Measurements from ENCODE around the gene AIFM1.
A peak's percentile ranks its signal among the peaks of the same experiment; 100 is the strongest.

The AIFM1 gene

GRCh38 chrX:130145123-130145522 lies 20.5 kb downstream of the AIFM1 start:
- no peak overlapping the region for H3K4me3 ChIP-seq (ENCODE audit: low read length, poor library complexity, severe bottlenecking)
- H3K9ac ChIP-seq (ENCODE audit: low read depth, low read length, poor library complexity, severe bottlenecking) = no peak overlapping the region
- no peaks in the 10 kb centered on the region for H3F3A ChIP-seq (ENCODE audit: low read depth)
- H3K9me3 ChIP-seq (ENCODE audit: insufficient read depth, low read depth, low read length) = no peaks in the 10 kb centered on the region
- no peak overlapping the region for H3K4me2 ChIP-seq (ENCODE audit: low read depth, low read length, poor library complexity, severe bottlenecking)
- H3K9me2 ChIP-seq (replicated peaks; ENCODE audit: low read depth, low read length) = no peaks in the 10 kb centered on the region
- H4K20me1 ChIP-seq (ENCODE audit: insufficient read depth, low read length, poor library complexity, severe bottlenecking) = no peaks in the 10 kb centered on the region
- H3K36me3 ChIP-seq (ENCODE audit: insufficient read depth, low read length) = peaks cover 32% of the 10 kb centered on the region; the same call in 1 of the 2 replicates
- TF ChIP-seq CTCF (conservative IDR thresholded peaks at IDR 0.05; ENCODE audit: low read length) (no peak), EZH2phosphoT487 (IDR thresholded peaks at IDR 0.05; ENCODE audit: borderline replicate concordance) (no peak)
- no peaks in the 10 kb centered on the region for H3K4me1 ChIP-seq (ENCODE audit: insufficient read depth, low read length, poor library complexity, severe bottlenecking)
- H2AFZ ChIP-seq (ENCODE audit: low read length) = no peak overlapping the region
- no peaks in the 10 kb centered on the region for H3K79me2 ChIP-seq (ENCODE audit: insufficient read depth, low read length)
- H3K27me3 ChIP-seq (ENCODE audit: insufficient read depth, low read length, poor library complexity, severe bottlenecking) = no peaks in the 10 kb centered on the region

- Histone ChIP-seq H4K20me1 (ENCODE audit: insufficient read depth, low read length, poor library complexity, severe bottlenecking) (no peaks in the 10 kb centered on the region), H3K9me2 (replicated peaks; ENCODE audit: low read depth, low read length) (no peaks in the 10 kb centered on the region), H3K36me3 (ENCODE audit: insufficient read depth, low read length) (peaks cover 37% of the 10 kb centered on the region; the same call in 1 of the 2 replicates), H3K4me1 (ENCODE audit: insufficient read depth, low read length, poor library complexity, severe bottlenecking) (no peaks in the 10 kb centered on the region), H3K4me2 (ENCODE audit: low read depth, low read length, poor library complexity, severe bottlenecking) (no peak overlapping the region), H3K9me3 (ENCODE audit: insufficient read depth, low read depth, low read length) (no peaks in the 10 kb centered on the region), H3K27me3 (ENCODE audit: insufficient read depth, low read length, poor library complexity, severe bottlenecking) (no peaks in the 10 kb centered on the region), H3K79me2 (ENCODE audit: insufficient read depth, low read length) (no peaks in the 10 kb centered on the region), H3K4me3 (ENCODE audit: low read length, poor library complexity, severe bottlenecking) (no peak overlapping the region), H2AFZ (ENCODE audit: low read length) (no peak overlapping the region), H3F3A (ENCODE audit: low read depth) (no peaks in the 10 kb centered on the region), H3K9ac (ENCODE audit: low read depth, low read length, poor library complexity, severe bottlenecking) (no peak overlapping the region)
- TF ChIP-seq EZH2phosphoT487 (IDR thresholded peaks at IDR 0.05; ENCODE audit: borderline replicate concordance) (no peak), CTCF (conservative IDR thresholded peaks at IDR 0.05; ENCODE audit: low read length) (peak; percentile 29)
Measured at GRCh38 chrX:130144509-130144908, 21.1 kb downstream of the AIFM1 start.

- no peaks in the 10 kb centered on the region for H3K4me1 ChIP-seq (ENCODE audit: insufficient read depth, low read length, poor library complexity, severe bottlenecking)
- H3K36me3 ChIP-seq (ENCODE audit: insufficient read depth, low read length) = peaks cover 42% of the 10 kb centered on the region; the same call in 1 of the 2 replicates
- no peak overlapping the region for H3K4me2 ChIP-seq (ENCODE audit: low read depth, low read length, poor library complexity, severe bottlenecking)
- no peak overlapping the region for H3K4me3 ChIP-seq (ENCODE audit: low read length, poor library complexity, severe bottlenecking)
- H3F3A ChIP-seq (ENCODE audit: low read depth) = no peaks in the 10 kb centered on the region
- no peak for TF ChIP-seq EZH2phosphoT487 (IDR thresholded peaks at IDR 0.05; ENCODE audit: borderline replicate concordance)
- no peak for TF ChIP-seq CTCF (conservative IDR thresholded peaks at IDR 0.05; ENCODE audit: low read length)
- H2AFZ ChIP-seq (ENCODE audit: low read length) = no peak overlapping the region
- no peaks in the 10 kb centered on the region for H4K20me1 ChIP-seq (ENCODE audit: insufficient read depth, low read length, poor library complexity, severe bottlenecking)
- H3K9me3 ChIP-seq (ENCODE audit: insufficient read depth, low read depth, low read length) = no peaks in the 10 kb centered on the region
- H3K27me3 ChIP-seq (ENCODE audit: insufficient read depth, low read length, poor library complexity, severe bottlenecking) = no peaks in the 10 kb centered on the region
- H3K9me2 ChIP-seq (replicated peaks; ENCODE audit: low read depth, low read length) = no peaks in the 10 kb centered on the region
- no peaks in the 10 kb centered on the region for H3K79me2 ChIP-seq (ENCODE audit: insufficient read depth, low read length)
- H3K9ac ChIP-seq (ENCODE audit: low read depth, low read length, poor library complexity, severe bottlenecking) = no peak overlapping the region
Measured at GRCh38 chrX:130139474-130140201, 26.0 kb downstream of the AIFM1 start.
